Globus pallidus (tissue), 1 donor: ENCODE measurements around the gene TRANK1.

Experiments used
- DNase-seq: peaks from one replicate; pipeline ENCODE4 v3.0.0-alpha.2; 2015; ENCODE audit warnings: low spot score

TRANK1 gene

DNA sequence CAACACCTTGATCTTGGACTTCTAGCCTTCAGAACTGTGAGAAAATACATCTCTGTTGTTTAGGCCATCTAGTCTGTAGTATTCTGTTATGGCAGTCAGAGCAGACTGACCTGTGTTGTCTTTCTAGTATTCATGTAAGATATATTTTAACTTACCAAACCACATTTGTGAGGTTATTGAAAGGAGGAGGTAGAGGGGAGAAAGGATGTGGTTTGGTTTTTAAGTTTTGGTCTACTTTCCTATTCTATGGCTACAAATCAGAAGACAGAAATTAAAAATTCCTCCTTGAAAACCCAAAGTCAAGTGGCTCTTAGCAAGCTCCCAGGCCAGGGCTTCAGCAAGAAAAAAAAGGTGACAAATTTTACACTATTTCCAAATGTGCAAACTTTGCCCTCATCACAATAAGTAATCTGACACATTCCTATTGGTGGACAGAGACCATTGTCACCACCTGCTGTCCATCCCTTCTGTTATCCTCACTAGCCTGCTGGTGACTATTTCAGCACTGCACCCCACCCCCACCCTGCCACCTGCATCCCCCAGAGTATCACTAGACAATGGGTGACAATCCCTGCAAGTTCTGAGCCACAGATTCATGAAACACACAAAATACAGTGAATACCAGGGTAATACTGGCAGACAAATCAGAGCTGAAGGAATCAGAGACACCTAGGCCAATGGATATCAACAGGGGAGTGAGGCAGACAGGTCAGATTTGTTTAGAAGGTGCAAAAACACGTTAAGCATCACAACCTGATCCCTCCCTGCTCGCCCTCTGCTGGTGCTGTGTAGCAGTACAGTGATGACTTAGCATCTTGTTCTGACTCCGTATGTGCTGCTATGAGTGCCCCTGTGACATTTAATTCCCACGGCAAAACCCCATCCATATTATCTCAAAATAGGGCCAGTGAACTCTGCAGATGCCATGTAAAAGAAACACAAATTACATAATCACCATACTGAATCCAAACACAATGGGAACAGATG lies 101.5 kb downstream of the TRANK1 start:
- DNase-seq: no peak

DNA sequence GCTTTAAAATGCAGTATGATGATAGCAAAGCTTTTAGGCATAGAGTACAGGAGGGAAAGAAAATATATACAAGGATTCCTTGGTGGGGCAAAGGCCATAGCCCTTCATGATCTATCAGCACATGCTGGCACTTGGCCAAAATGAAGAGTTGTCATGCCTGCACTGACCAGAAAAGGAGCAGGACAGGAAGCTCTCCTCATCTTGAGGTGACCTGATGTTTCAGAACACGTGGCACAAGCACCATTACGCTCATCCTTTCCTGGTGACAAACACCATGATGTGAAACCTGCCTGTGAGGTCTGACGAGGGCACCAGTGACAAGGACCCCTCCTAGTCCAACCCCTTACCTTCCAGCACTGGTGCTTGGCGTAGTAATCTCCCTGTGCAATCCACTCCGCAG lies 102.6 kb downstream of the TRANK1 start:
- no peak for DNase-seq

DNA sequence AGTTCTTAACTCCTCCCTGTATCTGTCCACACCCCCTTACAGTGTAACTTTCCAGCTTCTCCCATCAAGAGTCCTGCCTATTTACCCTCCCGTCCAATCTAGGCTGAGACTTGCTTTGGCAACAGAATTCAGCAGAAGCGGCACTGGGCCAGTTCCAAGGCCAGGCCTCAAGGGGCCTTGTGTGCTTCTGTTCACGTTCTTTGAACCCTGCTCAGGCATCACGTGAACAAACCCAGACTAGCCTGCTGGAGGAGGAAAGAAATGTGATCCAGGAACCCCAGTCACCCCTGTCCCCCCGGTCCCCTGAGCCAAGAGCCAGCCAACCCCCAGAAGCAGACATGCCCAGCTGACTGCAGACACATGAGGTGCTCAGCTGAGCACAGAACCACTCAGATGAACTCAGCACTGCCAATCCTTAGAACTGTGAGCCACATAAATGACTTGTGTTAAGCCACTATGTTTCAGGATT lies 104.4 kb downstream of the TRANK1 start:
- DNase-seq: no peak

DNA sequence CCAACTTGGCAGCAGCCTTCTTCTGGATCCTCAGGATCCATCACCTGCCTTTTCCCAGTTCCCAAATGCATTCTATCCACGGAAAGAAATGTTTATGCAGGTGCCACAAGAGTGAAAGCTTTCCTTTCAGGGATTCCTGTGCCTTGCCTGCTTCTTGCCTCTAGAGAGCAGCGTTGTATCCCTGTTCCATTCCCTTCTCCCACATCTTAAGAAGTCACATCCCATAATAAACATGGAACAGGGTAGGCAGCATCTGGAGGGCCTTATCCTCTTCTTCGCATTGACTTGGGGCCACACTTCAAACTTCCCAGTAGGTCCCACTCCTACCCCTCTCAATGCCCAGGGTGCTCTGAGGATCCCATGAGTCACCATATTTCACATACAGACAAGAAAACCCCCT lies 107.8 kb downstream of the TRANK1 start:
- DNase-seq: no peak

GRCh38 chr3:36833160-36833814 lies 111.6 kb downstream of the TRANK1 start:
- no peak for DNase-seq

DNA sequence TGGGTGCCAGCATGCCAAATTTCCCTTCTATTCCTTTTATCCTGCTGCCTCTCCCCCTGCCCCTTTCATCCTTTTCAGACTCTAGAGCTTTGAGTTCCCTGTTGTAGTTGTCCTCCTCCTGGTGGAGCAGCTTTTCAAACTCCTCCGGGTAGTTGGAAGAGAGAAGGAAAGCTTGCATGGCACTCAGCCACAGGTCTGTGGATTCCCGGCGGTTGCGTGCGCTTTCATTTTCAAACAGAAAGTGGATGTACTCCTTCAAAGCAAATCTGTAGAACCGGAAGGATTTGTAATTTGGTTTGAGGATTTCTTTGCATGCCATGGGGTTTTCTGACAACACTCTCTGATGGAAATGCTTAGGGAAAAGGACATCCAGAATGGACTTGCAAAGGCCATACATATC lies 112.4 kb downstream of the TRANK1 start:
- no peak for DNase-seq

- no peak for DNase-seq
Measured at GRCh38 chr3:36827133-36827532, 117.7 kb downstream of the TRANK1 start.

DNA sequence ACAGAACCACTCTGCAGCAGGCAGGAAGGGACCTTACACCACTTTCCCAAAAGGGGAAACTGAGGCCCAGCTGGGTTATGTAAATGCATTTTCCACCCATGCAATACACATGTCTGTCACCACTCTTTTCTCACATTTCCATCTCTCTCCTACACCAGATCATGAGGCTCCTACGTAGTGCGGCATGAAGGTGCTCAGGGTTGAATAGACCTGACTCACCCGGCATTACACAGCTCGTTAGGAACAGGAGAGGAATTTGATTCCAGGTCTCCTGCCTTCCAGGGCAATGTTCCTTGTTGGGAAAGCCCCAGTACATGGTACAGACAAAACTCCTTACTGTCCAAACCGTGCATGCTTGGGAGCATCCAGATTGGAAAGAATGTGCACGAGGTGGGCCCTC lies 118.6 kb downstream of the TRANK1 start:
- no peak for DNase-seq

DNA sequence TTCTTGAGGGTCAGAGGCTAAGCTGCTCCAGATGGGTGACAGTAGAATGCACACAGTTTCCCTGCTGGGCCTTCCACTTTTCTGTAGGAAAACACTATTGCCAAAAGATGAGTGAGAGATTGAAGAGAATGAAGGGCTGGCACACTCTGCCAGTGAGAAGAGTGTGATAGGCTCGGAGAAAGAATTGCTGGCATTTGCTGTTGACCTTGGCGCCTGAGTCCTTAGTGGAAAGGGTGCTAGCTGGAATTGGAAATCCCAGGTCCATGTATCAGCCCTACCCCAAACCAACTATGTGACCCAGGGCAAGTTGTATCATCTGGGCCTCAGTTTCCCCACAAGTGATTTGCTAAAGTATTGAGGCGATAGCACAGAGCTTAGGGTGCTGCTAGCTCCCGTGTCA lies 120.4 kb downstream of the TRANK1 start:
- DNase-seq: no peak

GRCh38 chr3:36823806-36824205 lies 121.0 kb downstream of the TRANK1 start:
- DNase-seq: no peak

DNA sequence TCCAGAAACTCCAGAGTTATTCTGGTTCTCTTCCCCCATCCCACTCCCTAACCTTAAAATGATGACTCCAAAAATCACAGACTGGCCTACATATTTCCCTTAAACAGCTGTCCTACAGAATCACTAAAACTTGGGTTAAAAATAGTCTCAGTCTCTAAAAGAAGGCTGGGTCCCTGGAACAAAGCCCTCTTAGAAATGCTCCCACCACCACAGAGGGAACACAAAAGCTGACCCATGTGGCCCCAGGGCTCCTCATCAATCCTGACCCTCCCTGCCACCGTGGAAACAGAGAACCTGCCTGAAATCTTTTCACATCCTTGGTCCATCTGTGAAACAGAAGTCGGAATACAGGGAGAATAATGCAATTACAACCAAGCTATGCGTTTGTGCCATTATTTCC lies 124.8 kb downstream of the TRANK1 start:
- no peak for DNase-seq

GRCh38 chr3:36817806-36818533 lies 126.9 kb downstream of the TRANK1 start:
- DNase-seq: no peak

DNA sequence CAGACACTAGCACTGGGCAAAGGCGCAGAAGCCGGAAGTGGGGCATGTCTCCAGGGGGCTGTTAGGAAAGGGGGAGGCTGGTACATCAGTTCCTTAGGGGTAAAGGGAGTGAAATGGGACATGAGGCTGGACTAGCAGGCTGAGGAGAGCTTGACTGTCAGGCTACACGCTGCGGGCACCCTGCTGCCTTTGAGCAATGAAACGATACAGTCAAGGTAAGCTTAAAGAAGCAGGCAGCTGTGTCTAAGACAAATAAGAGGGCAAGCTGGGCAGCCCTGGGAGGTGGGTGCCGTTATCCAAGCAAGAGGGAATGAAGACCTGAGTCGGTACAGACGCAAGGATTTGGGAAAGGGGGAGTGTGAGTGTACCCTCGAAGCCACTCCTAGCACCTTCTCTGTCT lies 129.5 kb downstream of the TRANK1 start:
- no peak for DNase-seq

GRCh38 chr3:36814776-36815175 lies 130.1 kb downstream of the TRANK1 start:
- DNase-seq: no peak

- no peak for DNase-seq
Measured at GRCh38 chr3:36814066-36814717, 130.7 kb downstream of the TRANK1 start.

- DNase-seq: no peak
Measured at GRCh38 chr3:36813305-36813704, 131.5 kb downstream of the TRANK1 start.

GRCh38 chr3:36812240-36812639 lies 132.6 kb downstream of the TRANK1 start:
- DNase-seq: no peak

DNA sequence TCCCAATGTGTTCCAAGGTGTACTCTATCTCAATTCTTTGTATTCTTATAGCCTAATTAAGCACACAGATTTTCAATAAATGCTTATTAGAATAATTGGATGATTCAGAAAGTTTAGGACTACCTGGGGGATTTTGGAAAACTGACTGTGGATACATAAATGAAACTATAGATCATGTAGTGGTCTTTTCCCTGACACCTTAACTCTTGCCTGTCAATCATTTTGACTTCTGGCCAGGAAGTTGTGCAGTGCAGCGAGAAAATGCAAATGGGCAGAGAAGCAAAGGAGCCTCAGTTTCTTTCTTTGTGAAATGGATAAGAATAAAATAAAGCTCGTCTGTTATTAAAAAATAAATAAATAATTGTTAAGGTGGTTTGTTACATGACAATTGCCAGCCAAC lies 133.1 kb downstream of the TRANK1 start:
- no peak for DNase-seq

GRCh38 chr3:36804295-36805055 lies 140.4 kb downstream of the TRANK1 start:
- no peak for DNase-seq

GRCh38 chr3:36803091-36803791 lies 141.6 kb downstream of the TRANK1 start:
- DNase-seq: no peak
